GM21360 (cell line): ENCODE results near the gene ISLR.

ENCODE experiments used
- ATAC-seq: cut with Tn5 transposase; IDR thresholded peaks from one replicate; pipeline ENCODE4 v1.9.1; 2021; ENCODE audit warnings: mild to moderate bottlenecking, moderate library complexity; ENCODE audit not compliant: unreplicated experiment

Gene ISLR

DNA sequence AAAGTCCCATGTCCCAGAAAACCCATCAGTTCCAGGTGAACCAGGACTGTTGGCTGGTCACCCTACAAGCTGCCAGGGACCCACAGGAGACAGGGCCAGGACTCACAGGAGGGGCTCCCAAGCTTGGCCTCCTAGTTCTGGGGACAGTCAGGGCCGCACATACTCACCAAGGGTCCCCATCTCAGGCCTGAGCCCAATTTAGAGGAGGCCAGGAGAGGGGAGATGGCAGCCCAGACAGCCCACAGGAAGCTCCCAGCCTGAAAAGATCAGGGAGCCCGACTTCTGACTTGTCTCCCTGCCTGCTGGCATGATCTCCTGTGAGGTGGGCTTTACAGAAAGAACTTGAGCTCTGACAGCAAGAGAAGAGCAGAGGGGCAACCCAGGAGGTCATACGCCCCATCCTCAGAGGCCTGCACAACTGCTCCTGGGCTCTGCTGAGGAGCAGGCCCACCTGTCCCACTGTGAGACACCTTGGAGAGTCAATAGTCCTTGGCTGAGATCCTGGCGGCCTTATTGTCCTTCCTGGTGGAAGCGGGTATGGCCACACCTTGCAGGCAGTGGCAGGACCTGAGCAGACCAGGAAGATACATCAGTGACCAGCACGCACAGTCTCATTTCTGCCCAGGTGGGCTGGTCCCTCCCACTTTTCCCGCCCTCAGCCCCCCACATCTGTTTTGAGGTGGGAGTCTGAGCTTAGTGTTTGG, 2.5 kb upstream of the ISLR start:
- no peak for ATAC-seq

- no peak for ATAC-seq
Observed at GRCh38 chr15:74171965-74172541, 1.5 kb upstream of the ISLR start.

- no peak for ATAC-seq
Observed at GRCh38 chr15:74172701-74173379, 670 bp upstream of the ISLR start.

- ATAC-seq = no peak
Observed at GRCh38 chr15:74174219-74174957, 878 bp downstream of the ISLR start.

DNA sequence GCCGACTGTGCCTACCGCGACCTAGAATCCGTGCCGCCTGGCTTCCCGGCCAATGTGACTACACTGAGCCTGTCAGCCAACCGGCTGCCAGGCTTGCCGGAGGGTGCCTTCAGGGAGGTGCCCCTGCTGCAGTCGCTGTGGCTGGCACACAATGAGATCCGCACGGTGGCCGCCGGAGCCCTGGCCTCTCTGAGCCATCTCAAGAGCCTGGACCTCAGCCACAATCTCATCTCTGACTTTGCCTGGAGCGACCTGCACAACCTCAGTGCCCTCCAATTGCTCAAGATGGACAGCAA, 1.4 kb downstream of the ISLR start:
- ATAC-seq = no peak

- ATAC-seq = no peak
Observed at GRCh38 chr15:74175271-74176191, 2.0 kb downstream of the ISLR start.

DNA sequence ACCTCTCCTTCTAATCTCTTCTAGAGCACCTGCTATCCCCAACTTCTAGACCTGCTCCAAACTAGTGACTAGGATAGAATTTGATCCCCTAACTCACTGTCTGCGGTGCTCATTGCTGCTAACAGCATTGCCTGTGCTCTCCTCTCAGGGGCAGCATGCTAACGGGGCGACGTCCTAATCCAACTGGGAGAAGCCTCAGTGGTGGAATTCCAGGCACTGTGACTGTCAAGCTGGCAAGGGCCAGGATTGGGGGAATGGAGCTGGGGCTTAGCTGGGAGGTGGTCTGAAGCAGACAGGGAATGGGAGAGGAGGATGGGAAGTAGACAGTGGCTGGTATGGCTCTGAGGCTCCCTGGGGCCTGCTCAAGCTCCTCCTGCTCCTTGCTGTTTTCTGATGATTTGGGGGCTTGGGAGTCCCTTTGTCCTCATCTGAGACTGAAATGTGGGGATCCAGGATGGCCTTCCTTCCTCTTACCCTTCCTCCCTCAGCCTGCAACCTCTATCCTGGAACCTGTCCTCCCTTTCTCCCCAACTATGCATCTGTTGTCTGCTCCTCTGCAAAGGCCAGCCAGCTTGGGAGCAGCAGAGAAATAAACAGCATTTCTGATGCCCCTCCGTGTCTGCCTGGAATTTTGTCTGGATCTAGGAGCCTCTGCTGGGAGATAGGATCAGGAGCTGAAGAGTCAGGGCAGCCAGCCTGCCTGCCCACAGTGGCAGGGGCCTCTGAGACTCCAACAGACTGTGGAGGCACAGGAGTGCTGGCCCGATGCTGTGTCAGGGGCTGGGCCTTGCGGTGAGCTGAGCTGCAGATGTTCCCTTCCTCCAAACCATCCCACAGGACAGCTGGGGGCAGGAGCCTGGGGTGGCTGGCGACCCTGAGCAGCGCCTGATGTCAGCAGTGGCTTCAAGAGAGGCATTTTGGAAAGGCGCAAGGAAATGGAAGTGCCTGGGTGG, 3.0 kb downstream of the ISLR start:
- ATAC-seq = no peak

- no peak for ATAC-seq
Observed at GRCh38 chr15:74178326-74179100, 5.0 kb downstream of the ISLR start.

GRCh38 chr15:74179101-74179841, 5.8 kb downstream of the ISLR start:
- no peak for ATAC-seq

DNA sequence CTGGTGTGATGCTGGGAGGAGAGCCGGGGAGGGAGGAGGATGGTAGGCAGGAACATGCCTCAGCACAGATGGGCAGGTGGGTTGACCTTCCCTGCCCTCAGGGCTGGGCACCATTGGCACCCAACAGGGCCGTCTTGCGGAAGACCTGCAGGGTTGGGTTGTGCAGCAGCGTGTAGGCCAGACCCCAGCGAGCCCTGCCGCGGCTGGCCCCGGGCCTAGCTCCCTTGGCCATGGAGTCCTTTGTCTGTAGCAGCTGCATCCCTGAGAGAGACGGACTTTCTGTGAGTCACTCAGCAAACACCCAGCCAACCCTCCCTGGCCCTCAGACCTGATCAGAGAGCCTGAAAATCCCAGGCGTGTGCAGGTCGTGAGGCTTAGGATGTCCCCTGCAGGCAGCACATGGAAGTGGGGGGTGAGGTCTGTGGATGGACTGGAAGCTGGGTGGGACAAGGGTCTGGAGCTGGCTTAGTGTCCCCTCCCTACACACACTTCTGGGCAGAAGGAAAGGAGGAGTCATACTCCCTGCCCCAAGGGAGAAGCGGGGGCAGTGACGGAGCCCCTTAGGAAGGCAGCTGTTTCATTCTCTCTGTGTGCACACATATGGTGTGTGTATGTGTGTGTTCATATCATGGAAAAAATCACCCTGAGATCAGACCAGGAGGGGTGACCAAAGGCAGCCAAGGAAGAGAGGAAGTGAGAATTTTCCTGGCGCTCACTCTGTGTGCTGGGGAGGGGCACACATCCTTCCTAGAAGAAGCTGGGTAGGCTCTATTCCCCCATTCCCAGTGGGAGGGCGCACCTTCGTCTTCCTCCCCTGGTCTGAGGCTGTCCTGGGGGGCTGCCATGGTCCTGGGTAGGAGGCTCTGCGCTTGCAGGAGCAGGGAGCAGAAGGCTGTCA, 6.7 kb downstream of the ISLR start:
- ATAC-seq = no peak

- no peak for ATAC-seq
Observed at GRCh38 chr15:74180881-74181602, 7.5 kb downstream of the ISLR start.

- no peak for ATAC-seq
Observed at GRCh38 chr15:74182131-74182530, 8.6 kb downstream of the ISLR start.

DNA sequence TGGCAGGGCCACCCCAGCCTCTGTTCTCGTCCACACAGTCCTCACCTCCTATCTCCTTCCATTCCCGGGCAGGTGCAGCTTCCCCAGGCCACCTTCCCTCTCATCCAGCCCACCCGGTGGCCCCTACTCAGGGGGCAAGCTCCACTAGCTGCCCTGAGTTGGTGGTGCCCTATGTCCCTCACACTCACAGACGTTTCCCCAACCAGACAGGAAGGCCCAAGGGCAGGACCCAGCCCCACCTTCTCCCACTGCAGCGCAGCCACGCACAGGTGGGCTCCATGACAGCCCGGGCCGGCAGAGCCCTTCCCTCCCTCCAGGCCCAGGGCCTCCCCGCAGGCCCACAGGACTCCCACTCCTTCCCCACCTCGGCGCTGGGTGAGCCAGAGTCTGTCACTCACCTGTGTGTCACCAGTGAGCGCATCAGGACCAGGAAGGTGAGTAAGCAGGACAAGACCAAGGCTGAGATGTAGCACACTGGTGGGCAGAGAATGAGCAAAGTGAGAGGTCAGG, 11.1 kb downstream of the ISLR start:
- ATAC-seq = no peak

DNA sequence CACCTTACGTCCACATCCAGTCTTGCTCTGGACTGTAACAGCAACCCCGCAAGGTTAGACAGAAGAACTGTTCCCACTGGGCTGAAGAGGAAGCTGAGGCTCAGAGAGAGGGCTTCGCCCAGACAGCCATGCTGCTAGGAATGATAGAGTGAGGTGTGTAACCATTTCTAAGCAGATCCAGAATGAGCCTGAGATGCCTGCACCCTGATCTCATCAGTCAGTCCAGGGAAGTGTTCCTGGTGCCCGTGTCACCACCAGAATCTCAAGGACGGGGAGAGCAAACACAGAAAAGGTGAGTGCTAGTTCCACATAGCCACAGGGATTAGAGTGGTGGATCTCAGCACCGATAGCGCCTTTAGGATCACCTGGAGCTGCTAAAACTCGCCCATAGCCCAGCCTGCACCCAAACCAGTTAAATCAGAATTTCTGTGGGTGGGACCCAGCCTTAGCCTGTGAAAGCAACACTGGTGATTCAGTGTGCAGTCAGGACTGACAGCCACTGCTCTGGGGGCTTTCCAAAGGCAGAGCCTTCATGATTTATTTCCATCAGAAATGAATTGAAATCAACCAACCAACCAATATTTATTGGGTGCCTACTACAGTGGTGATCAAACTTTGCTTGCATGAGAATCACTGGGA, 12.3 kb downstream of the ISLR start:
- no peak for ATAC-seq

DNA sequence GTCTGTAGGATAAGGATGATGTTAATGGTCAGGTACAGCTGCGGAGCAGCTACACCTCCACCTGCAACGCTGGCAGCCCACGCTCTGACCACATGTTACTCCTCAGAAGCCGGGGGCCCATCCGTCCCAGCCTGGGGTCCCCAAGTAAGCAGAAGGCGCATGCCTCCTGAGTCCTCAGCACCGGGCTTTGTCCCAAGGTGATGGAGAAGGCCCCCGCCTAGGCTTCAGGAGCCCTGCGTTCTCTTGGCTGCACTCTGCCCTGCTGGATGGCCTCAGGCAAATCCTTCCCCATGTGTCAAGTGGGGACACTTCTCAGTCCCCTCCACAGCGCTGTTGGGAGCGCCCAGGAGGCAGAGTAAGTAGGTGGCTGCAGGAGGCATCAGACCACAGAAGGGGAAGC, 14.7 kb downstream of the ISLR start:
- ATAC-seq = no peak

DNA sequence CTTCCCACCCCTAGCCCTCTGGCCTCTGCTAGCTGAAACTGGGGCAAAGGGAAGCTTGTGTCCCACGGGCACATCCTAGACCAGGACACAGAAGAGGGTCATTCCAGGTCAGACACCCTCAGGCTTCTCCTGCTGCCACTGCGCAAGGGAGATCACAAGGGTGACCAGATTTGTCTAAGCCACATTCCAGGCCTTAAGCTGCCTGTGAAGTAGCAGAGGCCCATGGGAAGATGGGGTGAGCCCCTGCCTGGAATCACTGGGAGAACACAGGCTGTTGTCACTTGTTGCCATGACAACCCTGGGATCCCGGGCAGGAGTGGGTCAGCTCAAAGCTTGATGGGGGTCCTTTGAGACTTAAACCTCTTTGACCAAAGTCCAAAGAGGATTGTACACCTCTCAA, 18.3 kb downstream of the ISLR start:
- ATAC-seq = no peak
